PC-9 (cell line): ENCODE measurements around the gene RIF1. TPM values are rescaled to one million over a fixed set of nuclear protein-coding genes. Genes with fewer than 3 reads are reported as not detected.

ENCODE experiments used
- BruUV-seq: library from RNA; stranded (reverse); fragments of 400-500 nt; replicated peaks from 2 replicates; lab custom pipeline; 2021; lab: Mats Ljungman, UMichigan
- CTCF ChIA-PET: fragments of 300-600 bp; sonication (Branson Sonifier 250); formaldehyde crosslinking; loops from one replicate; lab custom pipeline; 2022; ENCODE audit warnings: antibody characterized with exemption; lab: Charles Lee
- POLR2A ChIA-PET: fragments of 300-600 bp; sonication (Branson Sonifier 250); formaldehyde crosslinking; loops from one replicate; lab custom pipeline; 2022; ENCODE audit warnings: antibody characterized with exemption; ENCODE audit not compliant: unreplicated experiment; lab: Charles Lee
- DNase-seq, 2 experiments: peaks; one replicate each; pipeline versions ENCODE4 v3.0.0 to v3.0.0-alpha.2; 2015 to 2022; ENCODE audit warnings: mixed read lengths in 1 of 2
- H2AFZ ChIP-seq: fragments of 200-600 bp; sonication (generic); 2 replicates; pipeline ENCODE4 v1.8.1; 2017; ENCODE audit warnings: antibody characterized with exemption
- H3F3A ChIP-seq: fragments of 200-600 bp; sonication (generic); 2 replicates; pipeline ENCODE4 v1.8.1; 2017; ENCODE audit warnings: antibody characterized with exemption, mild to moderate bottlenecking, low read depth; ENCODE audit not compliant: insufficient read depth
- H3K27ac ChIP-seq: fragments of 200-600 bp; sonication (generic); 2 replicates; pipeline ENCODE4 v1.6.1; 2016; ENCODE audit warnings: mixed run types
- H3K27me3 ChIP-seq: fragments of 200-600 bp; sonication (generic); 2 replicates; pipeline ENCODE4 v1.6.1; 2016; ENCODE audit warnings: low read depth, mixed run types; ENCODE audit not compliant: insufficient read depth
- H3K36me3 ChIP-seq: fragments of 200-600 bp; sonication (generic); 2 replicates; pipeline ENCODE4 v1.6.1; 2016; ENCODE audit warnings: low read depth, mixed run types
- H3K4me1 ChIP-seq: fragments of 200-600 bp; sonication (generic); replicated peaks from 2 replicates; pipeline ENCODE4 v1.6.1; 2016; ENCODE audit warnings: mixed run types; ENCODE audit not compliant: insufficient read depth
- H3K4me2 ChIP-seq: fragments of 200-600 bp; sonication (generic); 2 replicates; pipeline ENCODE4 v1.6.1; 2017; ENCODE audit warnings: mixed run types
- H3K4me3 ChIP-seq: fragments of 200-600 bp; sonication (generic); 2 replicates; pipeline ENCODE4 v1.6.1; 2016; ENCODE audit warnings: mixed run types
- H3K79me2 ChIP-seq: fragments of 200-600 bp; sonication (generic); 2 replicates; pipeline ENCODE4 v1.6.1; 2017; ENCODE audit warnings: low read depth, mixed run types
- H3K9me2 ChIP-seq: fragments of 200-600 bp; sonication (generic); 2 replicates; pipeline ENCODE4 v1.8.1; 2017; ENCODE audit warnings: mild to moderate bottlenecking; ENCODE audit not compliant: insufficient read depth
- H3K9me3 ChIP-seq: fragments of 200-600 bp; sonication (generic); 2 replicates; pipeline ENCODE4 v1.8.1; 2016; ENCODE audit warnings: low read depth; ENCODE audit not compliant: insufficient read depth
- H4K20me1 ChIP-seq: fragments of 200-600 bp; sonication (generic); 2 replicates; pipeline ENCODE4 v1.8.1; 2017; ENCODE audit not compliant: insufficient read depth
- EZH2 ChIP-seq: fragments of 200-600 bp; sonication (generic); IDR thresholded peaks from 2 replicates; pipeline ENCODE4 v1.8.0; 2017; ENCODE audit warnings: antibody characterized with exemption, low read depth
- intact Hi-C: fragments of 100-400 bp; cut with micrococcal nuclease; formaldehyde crosslinking; loops from one replicate; pipeline ENCODE4 v1.10.0; 2022; ENCODE audit not compliant: unreplicated experiment
- total RNA-seq: library from RNA; stranded (reverse); gene quantifications from 2 replicates; pipeline ENCODE4 v1.2.3, GENCODE V29; 2021
- TF ChIP-seq, protein P1 (sequence below): fragments of 200-600 bp; sonication (generic); conservative IDR thresholded peaks from 2 replicates; pipeline ENCODE4 v1.6.1; 2017; ENCODE audit warnings: mixed run types, antibody characterized with exemption, mild to moderate bottlenecking, moderate library complexity

RIF1 gene
- total RNA-seq, 1 experiment from 2014 or later: 47.2 TPM

DNA sequence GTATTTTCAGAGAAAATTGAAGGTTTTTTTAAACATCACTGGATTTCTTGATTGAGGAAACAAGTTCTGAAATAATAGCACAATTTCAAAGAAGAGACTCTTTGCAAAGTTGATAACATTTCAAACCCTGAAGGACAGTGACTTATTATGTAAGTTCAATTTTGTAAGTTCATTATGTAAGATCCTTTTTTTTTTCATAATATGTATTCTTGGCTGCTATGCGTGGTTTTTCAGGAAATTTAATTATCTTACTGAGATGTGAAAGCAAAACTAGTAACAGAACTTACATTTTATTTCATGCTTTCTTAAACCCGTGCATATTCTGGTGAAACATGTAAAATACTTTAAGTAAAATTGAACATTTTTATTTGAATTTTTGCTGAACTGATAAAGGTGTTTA is 65.4 kb downstream of the RIF1 start:
- H3K27ac ChIP-seq: no peak overlapping the region
- H3K27me3 ChIP-seq: no peaks in the 10 kb centered on the region
- intact Hi-C loops: no loop called here
- no peaks in the 10 kb centered on the region for H3K9me2 ChIP-seq
- ChIA-PET POLR2A (no interaction called here), CTCF (no interaction called here)
- no peaks in the 10 kb centered on the region for H3F3A ChIP-seq
- no peaks in the 10 kb centered on the region for H3K9me3 ChIP-seq
- H3K4me1 ChIP-seq: no peaks in the 10 kb centered on the region
- 0 out of 2 replicates have a peak, but pooled peaks cover 11% of the 10 kb centered on the region for H3K36me3 ChIP-seq
- H3K4me2 ChIP-seq: no peak overlapping the region
- H2AFZ ChIP-seq: no peak overlapping the region
- no peak for DNase-seq
- no peak overlapping the region for H3K4me3 ChIP-seq
- no peaks in the 10 kb centered on the region for H3K79me2 ChIP-seq
- BruUV-seq: no TSS peak
- H4K20me1 ChIP-seq: no peaks in the 10 kb centered on the region
- TF ChIP-seq EZH2: no peak
- TF ChIP-seq, protein P1, sequence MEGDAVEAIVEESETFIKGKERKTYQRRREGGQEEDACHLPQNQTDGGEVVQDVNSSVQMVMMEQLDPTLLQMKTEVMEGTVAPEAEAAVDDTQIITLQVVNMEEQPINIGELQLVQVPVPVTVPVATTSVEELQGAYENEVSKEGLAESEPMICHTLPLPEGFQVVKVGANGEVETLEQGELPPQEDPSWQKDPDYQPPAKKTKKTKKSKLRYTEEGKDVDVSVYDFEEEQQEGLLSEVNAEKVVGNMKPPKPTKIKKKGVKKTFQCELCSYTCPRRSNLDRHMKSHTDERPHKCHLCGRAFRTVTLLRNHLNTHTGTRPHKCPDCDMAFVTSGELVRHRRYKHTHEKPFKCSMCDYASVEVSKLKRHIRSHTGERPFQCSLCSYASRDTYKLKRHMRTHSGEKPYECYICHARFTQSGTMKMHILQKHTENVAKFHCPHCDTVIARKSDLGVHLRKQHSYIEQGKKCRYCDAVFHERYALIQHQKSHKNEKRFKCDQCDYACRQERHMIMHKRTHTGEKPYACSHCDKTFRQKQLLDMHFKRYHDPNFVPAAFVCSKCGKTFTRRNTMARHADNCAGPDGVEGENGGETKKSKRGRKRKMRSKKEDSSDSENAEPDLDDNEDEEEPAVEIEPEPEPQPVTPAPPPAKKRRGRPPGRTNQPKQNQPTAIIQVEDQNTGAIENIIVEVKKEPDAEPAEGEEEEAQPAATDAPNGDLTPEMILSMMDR: no peak

DNA sequence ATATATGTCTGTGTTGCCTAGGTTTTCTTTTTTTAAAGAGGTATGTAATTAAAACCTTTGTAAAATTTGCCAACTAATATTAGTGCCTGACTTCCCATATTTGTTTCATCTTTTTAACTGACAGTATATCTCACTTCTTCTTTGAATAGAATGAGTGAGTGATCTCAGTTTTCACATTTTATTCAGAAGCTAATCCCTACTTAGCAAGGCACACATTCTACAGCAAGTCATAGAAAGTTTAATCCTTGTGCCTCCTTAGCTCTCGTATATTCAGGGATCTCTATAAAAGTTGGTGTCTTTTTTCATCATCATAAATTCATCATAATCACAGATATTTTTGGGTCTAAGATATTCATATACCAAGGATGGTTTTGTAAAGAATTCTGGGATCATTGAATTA is 66.6 kb downstream of the RIF1 start:
- no peak overlapping the region for H3K27ac ChIP-seq
- no peak overlapping the region for H3K4me3 ChIP-seq
- intact Hi-C loops: no loop called here
- 0 out of 2 replicates have a peak, but pooled peaks cover 4% of the 10 kb centered on the region for H3K36me3 ChIP-seq
- H3K9me3 ChIP-seq: no peaks in the 10 kb centered on the region
- no peaks in the 10 kb centered on the region for H3F3A ChIP-seq
- no peaks in the 10 kb centered on the region for H4K20me1 ChIP-seq
- no peaks in the 10 kb centered on the region for H3K9me2 ChIP-seq
- DNase-seq: no peak
- CTCF ChIA-PET: no interaction called here
- BruUV-seq: no TSS peak
- no peak overlapping the region for H3K4me2 ChIP-seq
- H3K79me2 ChIP-seq: no peaks in the 10 kb centered on the region
- POLR2A ChIA-PET: no interaction called here
- no peak overlapping the region for H2AFZ ChIP-seq
- TF ChIP-seq, protein P1: no peak
- no peak for TF ChIP-seq EZH2
- H3K4me1 ChIP-seq: no peaks in the 10 kb centered on the region
- H3K27me3 ChIP-seq: no peaks in the 10 kb centered on the region

DNA sequence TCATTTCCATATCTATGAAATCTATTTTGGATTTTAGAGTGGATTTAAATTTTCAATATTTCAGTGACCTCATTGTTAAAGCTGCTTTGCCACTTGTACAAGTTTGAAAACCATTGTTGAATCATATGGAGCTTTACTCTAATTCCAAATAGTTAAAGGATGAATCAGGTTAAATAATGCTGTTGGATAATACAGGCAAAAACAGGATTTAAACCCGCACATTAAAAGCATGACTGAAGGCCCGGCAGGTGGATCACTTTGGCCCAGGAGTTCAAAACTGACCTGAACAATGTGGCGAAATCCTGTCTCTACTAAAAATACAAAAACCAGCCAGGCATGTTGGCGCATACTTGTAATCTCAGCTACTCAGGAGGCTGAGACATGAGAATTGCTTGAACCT is 68.3 kb downstream of the RIF1 start:
- ChIA-PET POLR2A (interaction anchor here (0.7 kb wide), 1 partner anchor 67 kb away, joined by 9 read pairs; no protein-coding TSS in a partner anchor), CTCF (no interaction called here)
- Histone ChIP-seq H4K20me1 (no peaks in the 10 kb centered on the region), H3K27ac (no peak overlapping the region), H3K79me2 (no peaks in the 10 kb centered on the region), H2AFZ (no peak overlapping the region), H3K9me2 (no peaks in the 10 kb centered on the region), H3K9me3 (no peaks in the 10 kb centered on the region), H3K27me3 (no peaks in the 10 kb centered on the region), H3K4me2 (no peak overlapping the region), H3F3A (no peaks in the 10 kb centered on the region), H3K4me3 (no peak overlapping the region), H3K4me1 (no peaks in the 10 kb centered on the region), H3K36me3 (0 out of 2 replicates have a peak, but pooled peaks cover 4% of the 10 kb centered on the region)
- intact Hi-C loops: no loop called here
- BruUV-seq: no TSS peak
- DNase-seq: no peak
- TF ChIP-seq EZH2: no peak
- TF ChIP-seq, protein P1: no peak
